GM18867 (cell line): ENCODE results near the gene TEX19.
"Not testable (repeated sequence)": the region's sequence is repeated elsewhere in the genome, so short reads cannot be mapped to it uniquely, and the experiment has no call there.

Experiments used
- ATAC-seq: cut with Tn5 transposase; IDR thresholded peaks from one replicate; pipeline ENCODE4 v1.9.1; 2021; ENCODE audit warnings: mild to moderate bottlenecking, moderate library complexity; ENCODE audit not compliant: unreplicated experiment

Gene TEX19

GRCh38 chr17:82333279-82334171 is 25.5 kb upstream of the TEX19 start, which contains the start of gene SECTM1:
Gene SECTM1 (minus strand): TSS chr17:82333766. CDS start chr17:82327240, 6,526 bp downstream.
- no peak for ATAC-seq

GRCh38 chr17:82334204-82334621 is 24.8 kb upstream of the TEX19 start:
- no peak for ATAC-seq

- no peak for ATAC-seq
Measured at GRCh38 chr17:82334622-82335394, 24.2 kb upstream of the TEX19 start.

GRCh38 chr17:82338858-82339633 is 20.0 kb upstream of the TEX19 start:
- ATAC-seq, result no peak

GRCh38 chr17:82339634-82340580 is 19.1 kb upstream of the TEX19 start:
- ATAC-seq, result no peak

GRCh38 chr17:82342361-82343079 is 16.5 kb upstream of the TEX19 start:
- ATAC-seq, result no peak

GRCh38 chr17:82343560-82343959 is 15.5 kb upstream of the TEX19 start:
- no peak for ATAC-seq

GRCh38 chr17:82344175-82344907 is 14.7 kb upstream of the TEX19 start:
- no peak for ATAC-seq

GRCh38 chr17:82345151-82345976 is 13.7 kb upstream of the TEX19 start:
- ATAC-seq, result no peak

GRCh38 chr17:82346342-82347300 is 12.4 kb upstream of the TEX19 start:
- no peak for ATAC-seq

- not testable (repeated sequence) for ATAC-seq
Measured at GRCh38 chr17:82347994-82348393, 11.1 kb upstream of the TEX19 start.

GRCh38 chr17:82348434-82348833 is 10.6 kb upstream of the TEX19 start:
- no peak for ATAC-seq

- no peak for ATAC-seq
Measured at GRCh38 chr17:82348866-82349265, 10.2 kb upstream of the TEX19 start.

GRCh38 chr17:82349287-82349701 is 9.8 kb upstream of the TEX19 start:
- ATAC-seq, result no peak

- no peak for ATAC-seq
Measured at GRCh38 chr17:82350182-82351030, 8.6 kb upstream of the TEX19 start.

GRCh38 chr17:82351254-82351712 is 7.8 kb upstream of the TEX19 start:
- no peak for ATAC-seq
